Measurements from ENCODE around the gene C1orf159.
"Not testable (repeated sequence)": the region's sequence is repeated elsewhere in the genome, so short reads cannot be mapped to it uniquely, and the experiment has no call there.

C1orf159 gene

DNA sequence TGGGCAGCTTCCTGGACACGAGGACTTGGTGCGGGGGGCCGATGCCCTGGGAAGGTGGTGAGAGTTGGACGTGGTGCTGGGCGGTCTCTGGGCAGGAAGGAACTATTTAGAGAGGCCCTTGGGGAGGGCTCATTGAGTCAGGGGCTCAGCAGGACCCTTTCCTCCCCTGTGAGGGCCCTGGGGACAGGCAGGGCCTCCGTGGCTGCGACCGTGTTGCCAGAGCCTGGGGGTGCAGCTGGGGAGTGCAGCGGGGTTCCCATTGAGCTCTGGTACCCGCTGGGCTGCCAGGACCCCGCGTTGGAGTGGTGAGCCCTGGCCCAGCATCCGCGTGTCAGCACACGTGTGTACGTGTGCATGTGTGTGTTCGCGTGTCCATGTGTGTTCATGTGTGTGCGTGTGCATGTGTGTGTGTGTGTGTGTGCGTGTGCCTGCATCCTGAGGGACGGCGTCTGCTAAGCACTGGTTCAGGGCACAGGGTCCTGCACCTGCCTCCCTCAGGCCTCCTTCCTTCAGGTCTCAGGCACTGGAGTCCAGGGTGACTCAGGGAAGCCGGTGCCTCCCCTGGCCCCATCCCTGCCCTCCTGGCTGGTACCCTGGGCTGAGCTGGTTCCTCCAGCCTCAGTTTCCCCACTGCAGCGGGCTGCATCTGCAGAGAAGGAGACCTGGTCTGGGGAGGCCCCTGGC lies 52.5 kb downstream of the C1orf159 start:
- DNase-seq: no peak

DNA sequence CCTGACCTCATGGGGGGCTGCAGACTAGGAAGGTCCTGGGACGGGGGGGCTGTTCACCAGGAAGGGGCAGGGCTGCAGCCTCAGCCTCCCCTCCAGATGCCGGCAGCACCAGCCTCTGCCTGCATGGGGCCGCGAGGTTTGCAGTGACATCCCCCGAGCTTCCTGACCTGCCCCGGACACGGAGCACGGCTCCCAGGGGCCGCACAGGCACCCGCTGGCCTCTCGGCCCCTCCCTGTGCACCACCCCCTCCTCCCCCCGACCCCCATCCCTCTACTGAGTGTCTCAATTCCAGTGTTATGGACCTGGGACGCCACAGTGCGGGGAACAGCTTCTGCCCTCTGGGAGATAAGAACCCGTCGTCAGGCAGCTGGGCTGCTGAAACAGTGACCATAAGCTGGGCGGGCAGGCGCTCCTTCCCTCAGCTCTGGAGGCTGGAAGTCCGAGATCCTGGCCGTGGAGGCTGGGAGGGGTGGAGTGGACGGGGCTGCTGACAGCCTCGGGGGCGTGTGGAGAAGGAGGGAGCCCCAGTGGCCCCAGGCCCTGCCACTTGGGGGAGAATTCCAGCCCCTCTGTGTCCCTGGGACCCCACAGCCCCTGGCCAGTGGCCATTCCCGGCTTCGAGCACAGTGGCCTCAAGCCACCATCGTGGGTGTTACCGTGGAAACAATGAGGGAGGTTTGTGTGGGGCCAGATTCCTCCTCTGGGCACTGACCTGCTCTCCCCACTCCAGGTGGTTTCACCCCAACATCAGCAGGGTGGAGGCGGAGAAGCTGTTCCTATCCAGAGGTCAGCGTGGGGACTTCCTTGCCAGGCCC lies 53.3 kb downstream of the C1orf159 start:
- no peak for DNase-seq

DNA sequence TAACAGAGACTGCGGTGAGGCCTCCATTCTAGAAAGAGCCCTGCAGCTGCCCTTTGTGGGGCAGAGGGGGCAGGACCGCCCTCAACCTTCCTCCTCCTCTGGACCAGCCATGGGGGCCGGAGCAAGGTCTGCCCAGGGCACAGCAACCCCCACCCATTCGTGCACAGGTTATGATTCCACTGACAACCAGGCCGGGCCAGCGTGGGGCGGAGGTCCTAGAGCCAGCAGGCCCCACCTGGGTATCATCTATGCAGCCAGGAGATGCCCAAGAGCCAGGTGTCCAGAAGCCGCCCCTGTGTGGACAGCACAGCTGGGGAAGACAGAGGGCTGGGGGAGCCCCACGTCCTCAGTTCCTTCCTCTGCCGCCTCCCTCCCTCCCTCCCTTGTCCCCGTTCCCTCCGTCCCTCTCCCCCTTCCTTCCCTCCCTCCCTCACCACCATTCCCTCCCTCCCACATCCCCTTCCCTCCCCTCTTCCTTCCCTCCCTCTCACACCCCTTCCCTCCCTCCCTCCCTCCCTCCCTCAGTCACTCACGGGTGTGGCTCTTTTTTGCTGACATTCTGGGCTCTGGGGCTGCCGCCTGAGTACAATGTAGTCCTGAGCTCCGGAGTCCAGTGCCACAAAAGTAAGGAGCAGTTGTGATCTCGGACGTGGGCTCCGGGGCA lies 54.1 kb downstream of the C1orf159 start:
- no peak for DNase-seq

DNA sequence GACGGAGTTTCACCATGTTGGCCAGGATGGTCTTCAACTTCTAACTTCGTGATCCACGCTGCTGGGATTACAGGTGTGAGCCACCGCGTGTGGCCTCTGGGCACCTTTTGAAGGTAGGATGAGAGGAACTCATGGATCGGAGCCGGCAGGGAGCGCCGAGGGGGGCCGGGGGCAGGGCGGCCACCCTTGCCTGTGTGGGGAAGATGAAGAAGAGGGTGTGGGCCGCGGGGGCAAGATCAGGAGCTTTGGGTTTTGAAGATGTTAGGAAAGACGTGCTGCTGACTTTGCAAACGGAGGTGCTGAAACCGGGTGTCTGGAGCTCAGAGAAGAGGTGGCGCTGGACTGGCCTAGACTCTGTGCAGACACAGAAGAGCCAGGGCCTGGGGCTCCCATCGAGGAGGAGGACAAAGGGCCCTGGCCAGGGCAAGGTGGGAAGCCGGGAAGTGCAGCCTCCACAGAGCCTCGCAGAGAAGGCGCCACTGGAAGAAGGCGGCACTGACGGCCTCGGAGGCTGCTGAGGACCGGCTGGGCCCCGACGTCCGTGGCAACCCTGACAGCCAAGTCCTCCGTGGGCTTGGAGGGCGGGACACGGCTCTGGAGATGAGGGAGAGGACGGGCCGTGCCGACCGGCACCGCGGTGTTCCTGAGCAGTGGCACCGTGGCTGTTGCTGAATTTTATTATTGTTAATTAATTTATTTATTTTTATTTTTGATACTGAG lies 55.4 kb downstream of the C1orf159 start:
- DNase-seq: no peak

DNA sequence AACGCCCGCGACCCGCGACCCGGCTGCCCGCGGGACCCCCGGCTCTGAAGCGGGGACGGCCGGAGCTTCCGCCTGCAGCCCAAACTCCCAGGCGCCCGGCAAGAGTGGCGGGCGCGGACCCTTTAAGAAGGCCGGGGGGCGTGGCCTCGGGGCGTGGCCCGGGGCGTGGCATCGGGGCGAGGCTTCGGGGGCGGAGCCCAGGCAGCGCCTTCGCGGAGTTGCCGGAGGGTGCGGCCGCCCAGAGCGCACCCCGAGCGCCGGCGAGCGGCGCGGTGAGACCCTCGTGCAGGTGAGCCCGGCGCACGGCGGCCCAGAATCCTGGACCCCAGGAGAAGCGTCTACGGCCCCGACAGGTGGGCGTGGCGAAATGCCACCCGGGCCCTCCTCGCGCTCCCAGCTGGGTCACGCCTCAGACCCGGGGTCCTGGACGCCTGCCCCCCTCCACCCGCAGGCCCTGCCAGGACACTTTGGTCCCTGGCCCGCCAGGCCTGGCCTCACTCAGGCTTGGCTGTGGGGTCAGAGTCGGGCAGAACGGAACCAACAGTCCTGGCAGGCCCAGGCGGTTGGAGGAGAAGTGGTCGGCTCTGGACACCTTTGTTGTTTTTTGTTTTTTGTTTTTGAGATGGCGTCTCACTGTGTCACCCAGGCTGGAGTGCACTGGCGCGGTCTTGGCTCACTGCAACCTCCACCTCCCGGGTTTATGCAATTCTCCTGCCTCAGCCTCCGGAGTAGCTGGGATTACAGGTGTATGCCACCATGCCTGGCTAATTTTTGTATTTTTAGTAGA lies 56.2 kb downstream of the C1orf159 start:
- no peak for DNase-seq

DNA sequence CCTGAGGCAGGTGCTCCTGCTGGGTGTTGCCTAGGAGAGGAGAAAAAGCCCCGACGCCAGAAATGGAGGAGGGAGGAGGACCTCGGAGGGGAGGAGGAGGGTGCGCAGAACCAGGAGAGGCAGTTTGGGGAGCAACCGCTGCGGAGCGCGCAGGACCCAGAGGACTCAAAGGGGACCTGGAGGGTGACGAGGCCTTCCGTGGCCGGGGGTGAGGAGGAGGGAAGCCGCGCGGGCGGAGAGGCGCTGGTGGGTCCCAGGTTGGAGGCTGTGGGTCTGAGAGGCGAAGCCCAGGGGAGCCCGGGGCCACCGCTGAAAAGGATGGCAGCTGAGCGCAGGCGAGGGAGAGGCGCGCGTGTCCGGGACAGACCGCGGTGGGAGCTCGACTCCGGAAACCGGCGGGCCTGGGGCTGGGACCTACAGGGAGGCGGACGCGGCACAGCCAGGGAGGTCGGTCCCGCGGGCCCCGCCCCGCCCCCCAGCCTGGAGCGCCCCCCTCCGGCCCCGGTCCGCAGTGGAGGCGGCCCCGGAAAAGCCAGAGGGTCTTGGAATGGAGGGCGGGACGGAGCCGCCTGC lies 56.9 kb downstream of the C1orf159 start:
- DNase-seq: no peak

DNA sequence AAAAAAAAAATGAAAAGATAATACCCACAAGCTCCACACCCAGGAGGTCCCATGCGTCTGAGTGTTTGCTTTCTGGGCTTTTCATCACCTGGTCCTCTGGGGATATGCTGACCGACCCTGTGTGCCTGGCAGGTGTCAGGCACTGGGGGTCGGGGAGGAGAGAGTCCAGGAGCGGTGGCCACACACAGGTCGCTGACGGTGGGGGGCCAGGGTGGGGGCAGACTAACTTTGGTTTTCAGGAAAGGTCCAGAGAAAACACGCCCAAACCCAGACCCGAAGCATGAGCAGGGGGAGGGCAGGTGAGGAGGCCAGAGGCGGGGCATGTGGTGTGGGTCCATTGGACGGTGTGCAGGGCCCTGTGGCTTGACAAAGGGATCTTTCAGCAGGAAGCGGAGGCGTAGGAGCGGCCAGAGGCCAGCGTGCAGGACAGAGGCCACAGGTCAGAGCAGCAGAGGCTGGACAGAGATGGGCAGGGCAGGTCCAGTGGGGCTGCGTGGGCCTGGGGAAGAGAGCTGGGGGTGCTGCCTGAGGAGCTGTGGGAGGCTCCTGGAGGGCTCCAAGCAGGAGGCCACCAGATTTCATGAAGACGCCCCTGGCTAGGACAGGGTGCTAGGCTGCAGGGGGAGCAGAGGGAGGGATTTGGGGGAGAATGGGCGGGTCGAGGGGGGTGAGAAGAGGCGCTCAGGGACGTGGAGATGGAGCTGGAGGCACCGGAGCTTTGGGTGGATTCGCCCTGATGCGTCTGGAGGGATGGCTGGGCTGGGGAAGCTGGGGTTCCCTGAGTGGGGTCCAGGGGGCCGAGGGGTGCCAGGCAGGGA lies 57.6 kb downstream of the C1orf159 start:
- no peak for DNase-seq

DNA sequence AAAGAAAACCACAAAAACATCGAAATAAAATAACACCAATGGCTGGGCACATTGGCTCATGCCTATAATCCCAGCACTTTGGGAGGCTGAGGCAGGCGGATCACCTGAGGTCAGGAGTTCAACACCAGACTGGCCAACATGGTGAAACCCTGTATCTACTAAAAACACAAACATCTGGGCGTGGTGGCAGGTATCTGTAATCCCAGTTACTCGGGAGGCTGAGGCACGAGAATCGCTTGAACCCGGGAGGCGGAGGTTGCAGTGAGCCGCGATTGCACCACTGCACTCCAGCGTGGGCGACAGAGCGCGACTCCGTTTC lies 58.2 kb downstream of the C1orf159 start:
- not testable (repeated sequence) for DNase-seq

DNA sequence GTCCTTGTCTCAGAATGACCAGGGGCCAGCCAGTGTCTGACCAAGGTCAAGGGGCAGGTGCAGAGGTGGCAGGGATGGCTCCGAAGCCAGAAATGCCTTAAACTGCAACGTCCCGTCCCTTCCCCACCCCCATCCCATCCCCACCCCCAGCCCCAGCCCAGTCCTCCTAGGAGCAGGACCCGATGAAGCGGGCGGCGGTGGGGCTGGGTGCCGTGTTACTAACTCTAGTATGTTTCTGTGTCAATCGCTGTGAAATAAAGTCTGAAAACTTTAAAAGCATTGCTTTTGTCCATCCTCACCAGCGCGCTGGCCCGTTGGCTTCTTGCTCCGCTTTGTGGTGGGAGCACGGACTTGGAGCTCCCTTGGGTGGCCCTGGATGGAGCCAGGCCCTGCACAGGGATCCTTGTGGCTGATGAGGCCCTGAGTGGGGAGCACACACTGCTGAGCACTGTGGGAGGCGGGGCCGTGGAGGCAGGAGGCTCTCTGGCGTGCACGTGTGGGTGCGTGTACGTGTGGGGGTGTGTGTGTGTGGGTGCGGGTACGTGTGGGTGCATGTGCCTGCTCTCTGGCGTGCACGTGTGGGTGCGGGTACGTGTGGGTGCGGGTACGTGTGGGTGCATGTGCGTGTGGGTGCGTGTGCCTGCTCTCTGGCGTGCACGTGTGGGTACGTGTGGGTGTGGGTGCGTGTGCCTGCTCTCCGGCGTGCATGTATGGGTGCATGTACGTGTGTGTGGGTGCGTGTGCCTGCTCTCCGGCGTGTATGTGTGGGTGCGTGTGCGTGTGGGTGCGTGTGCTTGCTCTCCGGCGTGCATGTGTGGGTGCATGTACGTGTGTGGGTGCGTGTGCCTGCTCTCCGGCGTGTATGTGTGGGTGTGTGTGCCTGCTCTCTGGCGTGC lies 59.8 kb downstream of the C1orf159 start:
- DNase-seq: no peak

DNA sequence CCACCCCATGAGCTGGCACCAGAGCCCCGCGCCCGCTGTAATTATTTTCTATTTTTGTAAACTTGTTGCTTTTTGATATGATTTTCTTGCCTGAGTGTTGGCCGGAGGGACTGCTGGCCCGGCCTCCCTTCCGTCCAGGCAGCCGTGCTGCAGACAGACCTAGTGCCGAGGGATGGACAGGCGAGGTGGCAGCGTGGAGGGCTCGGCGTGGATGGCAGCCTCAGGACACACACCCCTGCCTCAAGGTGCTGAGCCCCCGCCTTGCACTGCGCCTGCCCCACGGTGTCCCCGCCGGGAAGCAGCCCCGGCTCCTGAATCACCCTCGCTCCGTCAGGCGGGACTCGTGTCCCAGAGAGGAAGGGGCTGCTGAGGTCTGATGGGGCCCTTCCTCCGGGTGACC lies 60.9 kb downstream of the C1orf159 start:
- DNase-seq: no peak

DNA sequence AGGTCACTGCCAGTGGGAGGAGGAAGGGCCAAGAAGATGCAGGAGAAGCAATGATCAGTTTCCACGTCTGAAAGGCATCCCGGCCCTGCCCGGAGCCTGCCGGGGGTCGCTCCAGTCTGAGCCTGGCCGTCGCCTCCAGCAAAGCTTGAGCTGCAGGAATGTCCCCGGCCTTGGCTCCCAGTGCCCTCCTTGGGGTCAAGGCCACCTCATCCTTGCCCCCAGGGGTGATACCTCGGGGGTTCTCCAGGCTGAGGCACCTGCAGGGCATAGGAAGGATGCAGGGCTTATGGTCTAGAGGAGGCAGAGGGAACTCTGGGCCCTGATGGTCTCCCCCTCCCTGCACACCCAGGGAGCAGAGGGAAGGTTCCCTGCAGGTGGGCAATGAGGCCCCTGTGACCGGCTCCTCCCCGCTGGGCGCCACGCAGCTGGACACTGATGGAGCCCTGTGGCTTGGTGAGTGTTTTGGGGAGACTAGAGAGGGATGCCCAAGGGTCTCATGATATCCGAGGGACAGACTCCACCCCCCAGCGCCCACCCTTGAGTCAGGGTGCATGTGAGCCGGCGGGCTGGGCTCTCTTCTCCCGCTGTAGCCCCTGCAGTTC lies 61.7 kb downstream of the C1orf159 start:
- no peak for DNase-seq

DNA sequence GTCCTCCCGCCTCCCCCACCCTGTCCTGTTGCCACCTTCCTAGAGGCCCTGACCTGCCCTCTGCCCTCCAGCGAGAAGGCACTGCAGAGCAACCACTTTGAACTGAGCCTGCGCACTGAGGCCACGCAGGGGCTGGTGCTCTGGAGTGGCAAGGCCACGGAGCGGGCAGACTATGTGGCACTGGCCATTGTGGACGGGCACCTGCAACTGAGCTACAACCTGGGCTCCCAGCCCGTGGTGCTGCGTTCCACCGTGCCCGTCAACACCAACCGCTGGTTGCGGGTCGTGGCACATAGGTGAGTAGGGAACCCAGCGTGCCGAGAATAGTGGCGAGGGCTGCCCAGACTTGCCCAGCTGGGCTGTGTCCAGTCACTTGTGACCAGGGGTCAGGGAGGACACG lies 62.2 kb downstream of the C1orf159 start:
- no peak for DNase-seq

DNA sequence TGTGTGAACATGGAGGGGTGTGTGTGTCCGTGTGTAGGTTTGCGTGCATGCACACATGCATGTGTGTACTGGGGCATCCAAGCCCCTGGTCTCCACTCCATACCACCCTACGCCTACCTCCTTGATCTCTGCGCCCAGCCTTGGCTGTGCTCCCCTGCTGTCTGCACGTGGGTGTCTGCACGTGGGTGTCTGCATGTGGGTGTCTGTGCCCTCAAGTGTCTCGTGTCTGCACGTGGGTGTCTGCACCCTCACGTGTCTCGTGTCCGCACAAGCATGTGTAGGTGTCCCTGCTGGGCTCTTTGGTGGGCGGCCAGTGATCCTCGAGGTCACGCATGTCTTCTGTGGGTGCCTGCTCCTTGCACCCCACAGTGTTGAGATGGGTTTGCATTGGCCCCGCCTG lies 62.9 kb downstream of the C1orf159 start:
- DNase-seq: no peak

DNA sequence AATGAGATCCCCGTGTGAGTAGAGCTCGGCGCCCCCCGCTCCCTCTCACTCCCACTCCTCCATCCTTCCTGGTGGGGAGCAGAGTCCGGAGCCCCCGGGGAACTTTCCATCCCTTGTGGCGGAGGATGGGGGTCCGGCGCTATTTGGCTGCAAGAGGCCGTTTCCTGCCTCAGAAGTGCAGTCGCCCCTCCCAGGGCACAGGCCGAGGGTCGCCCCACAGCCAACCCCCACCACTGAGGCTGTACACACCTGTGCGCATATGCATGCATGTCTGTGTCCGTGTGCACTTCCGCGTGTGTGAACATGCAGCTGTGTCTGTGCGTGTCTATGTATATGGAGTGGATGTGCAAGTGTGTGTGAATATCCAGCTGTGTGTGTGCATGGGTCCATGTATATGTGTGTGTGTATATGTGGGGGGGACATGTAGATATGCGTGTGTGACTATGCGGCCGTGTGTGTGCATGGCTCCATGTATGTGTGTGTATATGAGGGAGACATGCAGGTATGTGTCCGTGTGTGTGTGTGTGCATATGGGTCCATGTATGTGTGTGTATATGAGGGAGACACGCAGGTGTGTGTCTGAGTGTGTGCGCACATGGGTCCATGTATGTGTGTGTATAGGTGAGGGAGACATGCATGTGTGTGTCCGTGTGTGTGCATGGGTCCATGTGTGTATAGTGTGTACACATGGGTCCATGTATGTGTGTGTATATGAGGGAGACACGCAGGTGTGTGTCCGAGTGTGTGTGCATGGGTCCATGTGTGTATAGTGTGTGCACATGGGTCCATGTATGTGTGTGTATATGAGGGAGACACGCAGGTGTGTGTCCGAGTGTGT lies 63.7 kb downstream of the C1orf159 start:
- no peak for DNase-seq

DNA sequence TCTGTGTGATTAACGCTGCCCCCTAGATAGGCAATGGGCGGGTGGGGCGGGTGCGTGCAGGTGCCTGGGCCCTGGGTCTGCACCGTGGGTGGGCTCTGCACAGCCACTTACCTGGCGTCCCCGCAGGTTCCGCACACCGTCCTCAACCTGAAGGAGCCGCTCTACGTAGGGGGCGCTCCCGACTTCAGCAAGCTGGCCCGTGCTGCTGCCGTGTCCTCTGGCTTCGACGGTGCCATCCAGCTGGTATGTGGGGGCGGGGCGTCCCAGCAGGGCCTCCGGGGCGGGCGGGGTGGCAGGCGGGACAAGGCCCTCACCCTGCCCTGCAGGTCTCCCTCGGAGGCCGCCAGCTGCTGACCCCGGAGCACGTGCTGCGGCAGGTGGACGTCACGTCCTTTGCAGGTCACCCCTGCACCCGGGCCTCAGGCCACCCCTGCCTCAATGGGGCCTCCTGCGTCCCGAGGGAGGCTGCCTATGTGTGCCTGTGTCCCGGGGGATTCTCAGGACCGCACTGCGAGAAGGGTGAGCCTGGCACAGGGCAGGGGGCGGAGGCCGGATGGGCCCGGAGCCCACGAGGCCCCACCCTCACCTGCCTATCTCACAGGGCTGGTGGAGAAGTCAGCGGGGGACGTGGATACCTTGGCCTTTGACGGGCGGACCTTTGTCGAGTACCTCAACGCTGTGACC lies 64.6 kb downstream of the C1orf159 start:
- no peak for DNase-seq

DNA sequence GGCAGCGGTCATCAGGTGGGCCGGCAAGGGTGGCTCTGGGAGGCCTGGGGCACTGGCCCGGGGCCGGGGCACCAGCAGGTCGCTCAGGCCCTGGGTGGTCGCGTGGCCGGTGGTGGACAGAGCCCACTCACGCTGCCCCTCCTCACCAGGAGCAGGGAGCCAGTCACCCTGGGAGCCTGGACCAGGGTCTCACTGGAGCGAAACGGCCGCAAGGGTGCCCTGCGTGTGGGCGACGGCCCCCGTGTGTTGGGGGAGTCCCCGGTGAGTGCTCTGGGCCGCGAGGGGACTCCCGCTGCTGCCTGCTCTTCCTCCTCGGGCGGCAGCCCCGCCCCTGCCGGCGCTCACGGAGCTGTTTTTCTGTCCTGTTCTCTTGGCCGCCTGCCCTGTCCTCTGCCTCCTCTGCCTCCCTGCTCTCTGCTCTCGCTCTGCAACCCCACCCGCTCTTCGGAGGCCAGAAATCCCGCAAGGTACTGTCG lies 65.3 kb downstream of the C1orf159 start:
- no peak for DNase-seq

DNA sequence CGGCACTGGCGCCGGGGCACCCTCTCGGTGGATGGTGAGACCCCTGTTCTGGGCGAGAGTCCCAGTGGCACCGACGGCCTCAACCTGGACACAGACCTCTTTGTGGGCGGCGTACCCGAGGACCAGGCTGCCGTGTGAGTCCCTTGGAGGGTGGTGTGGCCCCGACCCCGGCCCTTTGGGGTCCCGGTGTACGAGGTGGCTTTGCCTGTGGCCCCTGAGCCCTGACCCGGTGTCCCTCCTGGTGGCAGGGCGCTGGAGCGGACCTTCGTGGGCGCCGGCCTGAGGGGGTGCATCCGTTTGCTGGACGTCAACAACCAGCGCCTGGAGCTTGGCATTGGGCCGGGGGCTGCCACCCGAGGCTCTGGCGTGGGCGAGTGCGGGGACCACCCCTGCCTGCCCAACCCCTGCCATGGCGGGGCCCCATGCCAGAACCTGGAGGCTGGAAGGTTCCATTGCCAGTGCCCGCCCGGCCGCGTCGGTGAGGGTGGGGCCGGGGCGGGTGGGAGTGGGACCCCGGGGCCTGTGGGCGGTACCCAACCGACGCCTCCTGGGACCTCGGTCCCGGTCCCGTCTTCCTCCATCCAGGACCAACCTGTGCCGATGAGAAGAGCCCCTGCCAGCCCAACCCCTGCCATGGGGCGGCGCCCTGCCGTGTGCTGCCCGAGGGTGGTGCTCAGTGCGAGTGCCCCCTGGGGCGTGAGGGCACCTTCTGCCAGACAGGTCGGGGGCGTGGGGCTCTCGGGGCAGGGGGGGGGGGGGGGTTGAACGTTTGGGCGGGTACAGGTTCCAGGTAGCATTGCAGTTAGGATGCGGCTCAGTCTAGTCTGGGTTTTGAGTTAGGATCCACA lies 66.3 kb downstream of the C1orf159 start:
- DNase-seq: no peak
